ENCODE data around the gene ZBTB16. TPM values are rescaled to one million over a fixed set of nuclear protein-coding genes. Genes with fewer than 3 reads are reported as not detected.

Gene ZBTB16
- polyA plus RNA-seq, 1 donor from 2014 or later, result 9.7 TPM

GRCh38 chr11:114260077-114260476, 200.6 kb downstream of the ZBTB16 start:
- H3K36me3 Mint-ChIP-seq, result no peaks in the 10 kb centered on the region

GRCh38 chr11:114260483-114260882, 201.0 kb downstream of the ZBTB16 start:
- Mint-ChIP-seq H3K27me3 (no peaks in the 10 kb centered on the region), H3K36me3 (no peaks in the 10 kb centered on the region)

More at GRCh38 chr11:114260077-114260476, 200.6 kb downstream of the ZBTB16 start:
- peak overlapping the region in 2 of 4 donors; percentile 19 to 49 for H3K4me3 Mint-ChIP-seq
- no peaks in the 10 kb centered on the region for H3K9me3 Mint-ChIP-seq
- no peaks in the 10 kb centered on the region for H3K27me3 Mint-ChIP-seq
- peaks cover 16 to 25% (median 17%) of the 10 kb centered on the region in 3 donors for H3K4me1 Mint-ChIP-seq
- H3K27ac Mint-ChIP-seq, result peak overlapping the region in 2 of 3 donors; percentile 31 to 49

GRCh38 chr11:114261791-114262190, 202.3 kb downstream of the ZBTB16 start:
- Mint-ChIP-seq H3K9me3 (no peaks in the 10 kb centered on the region), H3K4me3 (no peak overlapping the region), H3K27ac (no peak overlapping the region), H3K27me3 (peaks cover 1% of the 10 kb centered on the region), H3K36me3 (no peaks in the 10 kb centered on the region), H3K4me1 (peaks cover 16 to 25% (median 17%) of the 10 kb centered on the region in 3 donors)

More at GRCh38 chr11:114260483-114260882, 201.0 kb downstream of the ZBTB16 start:
- Mint-ChIP-seq H3K9me3 (no peaks in the 10 kb centered on the region), H3K4me1 (peaks cover 16 to 25% (median 17%) of the 10 kb centered on the region in 3 donors), H3K27ac (peak overlapping the region in 1 of 3 donors; percentile 31), H3K4me3 (peak overlapping the region in 2 of 4 donors; percentile 19 to 49)

- H3K4me1 Mint-ChIP-seq, result peaks cover 16 to 23% (median 17%) of the 10 kb centered on the region in 3 donors
- no peak overlapping the region for H3K27ac Mint-ChIP-seq
Observed at GRCh38 chr11:114262681-114263512, 203.4 kb downstream of the ZBTB16 start.

GRCh38 chr11:114263513-114264170, 204.1 kb downstream of the ZBTB16 start:
- Mint-ChIP-seq H3K36me3 (no peaks in the 10 kb centered on the region), H3K9me3 (no peaks in the 10 kb centered on the region), H3K4me1 (peaks cover 13 to 19% (median 14%) of the 10 kb centered on the region in 3 donors), H3K4me3 (no peak overlapping the region), H3K27me3 (peaks cover 1% of the 10 kb centered on the region), H3K27ac (no peak overlapping the region)

More at GRCh38 chr11:114262681-114263512, 203.4 kb downstream of the ZBTB16 start:
- no peaks in the 10 kb centered on the region for H3K36me3 Mint-ChIP-seq
- H3K9me3 Mint-ChIP-seq, result no peaks in the 10 kb centered on the region
- no peak overlapping the region for H3K4me3 Mint-ChIP-seq
- peaks cover 1% of the 10 kb centered on the region for H3K27me3 Mint-ChIP-seq

GRCh38 chr11:114264381-114264780, 204.9 kb downstream of the ZBTB16 start:
- Mint-ChIP-seq H3K27me3 (peaks cover 1% of the 10 kb centered on the region), H3K4me1 (peaks cover 8 to 12% (median 9%) of the 10 kb centered on the region in 3 donors), H3K36me3 (no peaks in the 10 kb centered on the region), H3K27ac (no peak overlapping the region), H3K9me3 (no peaks in the 10 kb centered on the region), H3K4me3 (no peak overlapping the region)

GRCh38 chr11:114265122-114265878, 205.8 kb downstream of the ZBTB16 start:
- H3K9me3 Mint-ChIP-seq, result no peaks in the 10 kb centered on the region
- no peaks in the 10 kb centered on the region for H3K36me3 Mint-ChIP-seq
- peaks cover 2 to 5% (median 4%) of the 10 kb centered on the region in 3 donors for H3K4me1 Mint-ChIP-seq
- no peak overlapping the region for H3K27ac Mint-ChIP-seq
- no peak overlapping the region for H3K4me3 Mint-ChIP-seq
- peaks cover 3% of the 10 kb centered on the region for H3K27me3 Mint-ChIP-seq

- Mint-ChIP-seq H3K4me3 (no peak overlapping the region), H3K27me3 (peaks cover 25% of the 10 kb centered on the region), H3K9me3 (peaks cover 0 to 2% (median 0%) of the 10 kb centered on the region in 3 donors), H3K36me3 (no peaks in the 10 kb centered on the region), H3K4me1 (no peaks in the 10 kb centered on the region), H3K27ac (no peak overlapping the region)
Observed at GRCh38 chr11:114269498-114269897, 210.0 kb downstream of the ZBTB16 start.

- peaks cover 25% of the 10 kb centered on the region for H3K27me3 Mint-ChIP-seq
- H3K4me3 Mint-ChIP-seq, result no peak overlapping the region
- H3K9me3 Mint-ChIP-seq, result peaks cover 0 to 2% (median 0%) of the 10 kb centered on the region in 3 donors
- no peaks in the 10 kb centered on the region for H3K4me1 Mint-ChIP-seq
- H3K36me3 Mint-ChIP-seq, result no peaks in the 10 kb centered on the region
- H3K27ac Mint-ChIP-seq, result no peak overlapping the region
Observed at GRCh38 chr11:114270531-114271270, 211.2 kb downstream of the ZBTB16 start.

- Mint-ChIP-seq H3K27me3 (peaks cover 24% of the 10 kb centered on the region), H3K4me3 (no peak overlapping the region), H3K36me3 (no peaks in the 10 kb centered on the region), H3K4me1 (no peaks in the 10 kb centered on the region), H3K9me3 (peaks cover 0 to 2% (median 0%) of the 10 kb centered on the region in 3 donors), H3K27ac (no peak overlapping the region)
Observed at GRCh38 chr11:114271316-114271715, 211.8 kb downstream of the ZBTB16 start.

- Mint-ChIP-seq H3K4me3 (no peak overlapping the region), H3K36me3 (no peaks in the 10 kb centered on the region), H3K4me1 (no peaks in the 10 kb centered on the region), H3K27ac (no peak overlapping the region), H3K27me3 (peaks cover 32% of the 10 kb centered on the region), H3K9me3 (peaks cover 0 to 2% (median 0%) of the 10 kb centered on the region in 3 donors)
Observed at GRCh38 chr11:114272311-114272710, 212.8 kb downstream of the ZBTB16 start.

GRCh38 chr11:114273071-114273470, 213.6 kb downstream of the ZBTB16 start:
- no peak overlapping the region for H3K4me3 Mint-ChIP-seq
- H3K36me3 Mint-ChIP-seq, result no peaks in the 10 kb centered on the region
- peaks cover 34% of the 10 kb centered on the region for H3K27me3 Mint-ChIP-seq
- H3K4me1 Mint-ChIP-seq, result no peaks in the 10 kb centered on the region
- H3K27ac Mint-ChIP-seq, result no peak overlapping the region
- H3K9me3 Mint-ChIP-seq, result peaks cover 0 to 2% (median 0%) of the 10 kb centered on the region in 3 donors

- H3K36me3 Mint-ChIP-seq, result no peaks in the 10 kb centered on the region
- H3K4me1 Mint-ChIP-seq, result no peaks in the 10 kb centered on the region
- H3K9me3 Mint-ChIP-seq, result peaks cover 0 to 2% (median 0%) of the 10 kb centered on the region in 3 donors
- H3K27ac Mint-ChIP-seq, result no peak overlapping the region
- no peak overlapping the region for H3K4me3 Mint-ChIP-seq
- peaks cover 34% of the 10 kb centered on the region for H3K27me3 Mint-ChIP-seq
Observed at GRCh38 chr11:114273890-114274635, 214.6 kb downstream of the ZBTB16 start.

Measured in IgD-negative memory B cell (primary cell).